ENCODE data around the gene FGF18. TPM values are rescaled to one million over a fixed set of nuclear protein-coding genes. Genes with fewer than 3 reads are reported as not detected.

FGF18 gene
- total RNA-seq, 4 donors from 2014 or later: 0.14 to 0.32 TPM; not detected in 2

- H3K9me3 ChIP-seq: no peaks in the 10 kb centered on the region
- TF ChIP-seq EP300 (IDR thresholded peaks at IDR 0.05; ENCODE audit: low read depth) (no peak), POLR2A (IDR thresholded peaks at IDR 0.05) (no peak), CTCF (IDR thresholded peaks at IDR 0.05) (no peak), POLR2AphosphoS5 (IDR thresholded peaks at IDR 0.05) (no peak)
- DNase-seq: no peak
- H3K4me1 ChIP-seq: no peaks in the 10 kb centered on the region
- no peak overlapping the region for H3K27ac ChIP-seq
- intact Hi-C loops (cut with DNase I; ENCODE audit: low total_unique reads): no loop called here
- H3K4me3 ChIP-seq: no peak overlapping the region
- WGBS, 2 donors (ENCODE audit: low coverage in 1 of 2): 60 to 71% methylated on average over 4 of the region's 4 CpGs
- no peaks in the 10 kb centered on the region for H3K36me3 ChIP-seq
- no peaks in the 10 kb centered on the region for H3K27me3 ChIP-seq
- in situ Hi-C loops (cut with MboI; ENCODE audit: low pct_ligation_motif_present in 1 of 4, low pct_unique_long_range_greater_than_20kb in 1 of 4, low sequenced_read_pairs in 3 of 4): no loop called here
Observed at GRCh38 chr5:171463862-171464229, 44.4 kb downstream of the FGF18 start.

DNA sequence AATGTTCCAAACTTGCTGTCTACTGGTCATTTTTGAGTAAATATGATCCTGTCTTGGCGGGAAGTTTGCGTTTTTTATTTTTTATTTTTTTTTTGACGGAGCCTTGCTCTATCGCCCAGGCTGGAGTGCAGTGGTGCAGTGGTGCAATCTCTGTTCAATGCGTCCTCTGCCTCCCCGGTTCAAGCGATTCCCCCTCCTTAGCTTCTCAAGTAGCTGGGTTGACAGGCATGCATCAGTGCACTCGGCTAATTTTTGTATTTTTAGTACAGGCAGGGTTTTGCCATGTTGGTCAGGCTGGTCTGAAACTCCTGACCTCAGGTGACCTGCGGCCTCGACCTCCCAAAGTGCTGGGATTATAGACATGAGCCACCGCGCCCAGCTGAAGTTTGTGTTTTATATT is 45.4 kb downstream of the FGF18 start:
- in situ Hi-C loops (cut with MboI; ENCODE audit: low pct_ligation_motif_present in 1 of 4, low pct_unique_long_range_greater_than_20kb in 1 of 4, low sequenced_read_pairs in 3 of 4): no loop called here

GRCh38 chr5:171467107-171467506 is 47.7 kb downstream of the FGF18 start:
- H3K9me3 ChIP-seq: no peaks in the 10 kb centered on the region

More for the DNA sequence above, 45.4 kb downstream of the FGF18 start:
- Histone ChIP-seq H3K36me3 (no peaks in the 10 kb centered on the region), H3K9me3 (no peaks in the 10 kb centered on the region), H3K4me1 (no peaks in the 10 kb centered on the region), H3K4me3 (no peak overlapping the region), H3K27me3 (no peaks in the 10 kb centered on the region), H3K27ac (no peak overlapping the region)
- 92% methylated on average over 12 of the region's 12 CpGs; no CpG with 5 or more reads in 1 of the 2 donors for WGBS, 2 donors (ENCODE audit: low coverage in 1 of 2)
- no peak for DNase-seq
- no peak for TF ChIP-seq POLR2A (IDR thresholded peaks at IDR 0.05)
- no peak for TF ChIP-seq EP300 (IDR thresholded peaks at IDR 0.05; ENCODE audit: low read depth)
- TF ChIP-seq POLR2AphosphoS5 (IDR thresholded peaks at IDR 0.05): no peak
- TF ChIP-seq CTCF (IDR thresholded peaks at IDR 0.05): no peak
- intact Hi-C loops (cut with DNase I; ENCODE audit: low total_unique reads): no loop called here

GRCh38 chr5:171469326-171469725 is 49.9 kb downstream of the FGF18 start:
- intact Hi-C loops (cut with DNase I; ENCODE audit: low total_unique reads): no loop called here
- in situ Hi-C loops (cut with MboI; ENCODE audit: low pct_ligation_motif_present in 1 of 4, low pct_unique_long_range_greater_than_20kb in 1 of 4, low sequenced_read_pairs in 3 of 4): no loop called here
- WGBS, 2 donors (ENCODE audit: low coverage in 1 of 2): 13 to 40% methylated on average over 2 to 4 of the region's 4 CpGs
- H3K36me3 ChIP-seq: no peaks in the 10 kb centered on the region
- no peak overlapping the region for H3K27ac ChIP-seq
- H3K4me3 ChIP-seq: no peak overlapping the region
- no peaks in the 10 kb centered on the region for H3K4me1 ChIP-seq
- DNase-seq: no peak
- no peaks in the 10 kb centered on the region for H3K9me3 ChIP-seq
- TF ChIP-seq CTCF (IDR thresholded peaks at IDR 0.05) (no peak), POLR2AphosphoS5 (IDR thresholded peaks at IDR 0.05) (no peak)
- H3K27me3 ChIP-seq: no peaks in the 10 kb centered on the region

More at GRCh38 chr5:171467107-171467506, 47.7 kb downstream of the FGF18 start:
- intact Hi-C loops (cut with DNase I; ENCODE audit: low total_unique reads): no loop called here
- H3K4me3 ChIP-seq: no peak overlapping the region
- H3K4me1 ChIP-seq: no peaks in the 10 kb centered on the region
- DNase-seq: no peak
- TF ChIP-seq EP300 (IDR thresholded peaks at IDR 0.05; ENCODE audit: low read depth): no peak
- TF ChIP-seq CTCF (IDR thresholded peaks at IDR 0.05): no peak
- no peak for TF ChIP-seq POLR2AphosphoS5 (IDR thresholded peaks at IDR 0.05)
- no peak for TF ChIP-seq POLR2A (IDR thresholded peaks at IDR 0.05)
- H3K36me3 ChIP-seq: no peaks in the 10 kb centered on the region
- no peaks in the 10 kb centered on the region for H3K27me3 ChIP-seq
- WGBS, 2 donors (ENCODE audit: low coverage in 1 of 2): 87% methylated on average over 12 of the region's 12 CpGs; no CpG with 5 or more reads in 1 of the 2 donors
- in situ Hi-C loops (cut with MboI; ENCODE audit: low pct_ligation_motif_present in 1 of 4, low pct_unique_long_range_greater_than_20kb in 1 of 4, low sequenced_read_pairs in 3 of 4): no loop called here
- H3K27ac ChIP-seq: no peak overlapping the region
